OCI-LY1 (cell line): Measurements from ENCODE around the gene CHID1.

Experiments used
- H2AFZ ChIP-seq: fragments of 200-600 bp; sonication (generic), shearing (Covaris generic); 2 replicates; pipeline ENCODE4 v1.6.0; 2014; ENCODE audit warnings: antibody characterized with exemption, mild to moderate bottlenecking, low read length
- H3F3A ChIP-seq: fragments of 200-600 bp; sonication (generic), shearing (Covaris generic); 2 replicates; pipeline ENCODE4 v1.6.0; 2014; ENCODE audit warnings: mild to moderate bottlenecking, antibody characterized with exemption, low read length, moderate library complexity; ENCODE audit not compliant: insufficient read depth
- H3K27ac ChIP-seq: fragments of 200-600 bp; sonication (generic); 2 replicates; pipeline ENCODE4 v1.5.1; 2014; ENCODE audit warnings: low read length, mixed run types, mild to moderate bottlenecking, low read depth; ENCODE audit not compliant: poor library complexity, severe bottlenecking
- H3K27me3 ChIP-seq: fragments of 200-600 bp; sonication (generic); 2 replicates; pipeline ENCODE4 v1.6.0; 2014; ENCODE audit warnings: antibody characterized with exemption, mild to moderate bottlenecking, low read length, moderate library complexity; ENCODE audit not compliant: insufficient read depth
- H3K36me3 ChIP-seq: fragments of 200-600 bp; sonication (generic); 2 replicates; pipeline ENCODE4 v1.6.1; 2014; ENCODE audit warnings: mild to moderate bottlenecking, antibody characterized with exemption, low read length, moderate library complexity, mixed read lengths; ENCODE audit not compliant: insufficient read depth
- H3K4me1 ChIP-seq: fragments of 200-600 bp; sonication (generic); 2 replicates; pipeline ENCODE4 v1.5.1; 2014; ENCODE audit warnings: mild to moderate bottlenecking, low read length, moderate library complexity; ENCODE audit not compliant: insufficient read depth, severe bottlenecking
- H3K4me2 ChIP-seq: fragments of 200-600 bp; sonication (generic), shearing (Covaris generic); 2 replicates; pipeline ENCODE4 v1.6.1; 2014; ENCODE audit warnings: low read length
- H3K4me3 ChIP-seq: fragments of 200-600 bp; sonication (generic); 2 replicates; pipeline ENCODE4 v1.5.1; 2014; ENCODE audit warnings: low read length, low read depth, mild to moderate bottlenecking, mixed read lengths; ENCODE audit not compliant: poor library complexity, severe bottlenecking
- H3K79me2 ChIP-seq: fragments of 200-600 bp; shearing (Covaris generic); 2 replicates; pipeline ENCODE4 v1.6.1; 2016; ENCODE audit warnings: mixed run types, low read length, mixed read lengths; ENCODE audit not compliant: insufficient read depth
- H3K9ac ChIP-seq: fragments of 200-600 bp; sonication (generic), shearing (Covaris generic); 2 replicates; pipeline ENCODE4 v1.6.1; 2014; ENCODE audit warnings: mild to moderate bottlenecking, low read length, mixed read lengths
- H3K9me2 ChIP-seq: fragments of 200-600 bp; sonication (generic), shearing (Covaris generic); 2 replicates; pipeline ENCODE4 v1.6.1; 2014; ENCODE audit warnings: low read depth, mild to moderate bottlenecking, low read length, mixed read lengths
- H3K9me3 ChIP-seq: fragments of 200-600 bp; shearing (Covaris generic); 2 replicates; pipeline ENCODE4 v1.6.1; 2014; ENCODE audit warnings: low read length, mixed read lengths
- H4K20me1 ChIP-seq: fragments of 200-600 bp; sonication (generic), shearing (Covaris generic); 2 replicates; pipeline ENCODE4 v1.6.0; 2016; ENCODE audit warnings: mild to moderate bottlenecking, low read length; ENCODE audit not compliant: insufficient read depth
- CTCF ChIP-seq: fragments of 200-600 bp; sonication (generic), shearing (Covaris generic); IDR thresholded peaks from 2 replicates; pipeline ENCODE4 v1.5.1; 2017; ENCODE audit warnings: mild to moderate bottlenecking, antibody characterized with exemption, low read length, moderate library complexity, mixed read lengths
- EZH2 ChIP-seq: fragments of 200-600 bp; sonication (generic), shearing (Covaris generic); IDR thresholded peaks from 2 replicates; pipeline ENCODE4 v1.8.0; 2017; ENCODE audit warnings: borderline replicate concordance, mixed run types, mild to moderate bottlenecking, antibody characterized with exemption, low read length, moderate library complexity, mixed read lengths

Gene CHID1

GRCh38 chr11:914204-914603 lies 3.6 kb upstream of the CHID1 start:
- TF ChIP-seq EZH2 (no peak), CTCF (no peak)
- Histone ChIP-seq H2AFZ (no peak overlapping the region), H3K27me3 (no peaks in the 10 kb centered on the region; the same call in 1 of the 2 replicates), H3K4me3 (no peak overlapping the region), H3K9ac (no peak overlapping the region), H3K4me1 (peaks cover 16% of the 10 kb centered on the region), H3K9me2 (no peaks in the 10 kb centered on the region), H3F3A (no peaks in the 10 kb centered on the region), H3K9me3 (no peaks in the 10 kb centered on the region), H3K79me2 (0 out of 2 replicates have a peak, but pooled peaks cover 7% of the 10 kb centered on the region), H3K36me3 (no peaks in the 10 kb centered on the region), H3K27ac (no peak overlapping the region), H3K4me2 (no peak overlapping the region), H4K20me1 (no peaks in the 10 kb centered on the region)

- H3K9me2 ChIP-seq, result no peaks in the 10 kb centered on the region
- no peaks in the 10 kb centered on the region for H3K36me3 ChIP-seq
- TF ChIP-seq EZH2 (no peak), CTCF (no peak)
- 0 out of 2 replicates have a peak, but pooled peaks cover 7% of the 10 kb centered on the region for H3K79me2 ChIP-seq
- no peaks in the 10 kb centered on the region for H4K20me1 ChIP-seq
- H3K9me3 ChIP-seq, result no peaks in the 10 kb centered on the region
- H3K27ac ChIP-seq, result no peak overlapping the region
- no peaks in the 10 kb centered on the region for H3F3A ChIP-seq
- no peak overlapping the region for H3K4me3 ChIP-seq
- H3K27me3 ChIP-seq, result no peaks in the 10 kb centered on the region; the same call in 1 of the 2 replicates
- H3K4me1 ChIP-seq, result peaks cover 22% of the 10 kb centered on the region
- H3K4me2 ChIP-seq, result no peak overlapping the region
- H3K9ac ChIP-seq, result no peak overlapping the region
- H2AFZ ChIP-seq, result no peak overlapping the region
Measured at GRCh38 chr11:913043-913442, 2.4 kb upstream of the CHID1 start.

- TF ChIP-seq EZH2, result no peak
- no peak for TF ChIP-seq CTCF
- Histone ChIP-seq H4K20me1 (no peaks in the 10 kb centered on the region), H2AFZ (no peak overlapping the region), H3K9ac (no peak overlapping the region), H3K9me2 (no peaks in the 10 kb centered on the region), H3K27me3 (no peaks in the 10 kb centered on the region; the same call in 1 of the 2 replicates), H3K4me2 (no peak overlapping the region), H3K27ac (no peak overlapping the region), H3K4me3 (no peak overlapping the region), H3K79me2 (0 out of 2 replicates have a peak, but pooled peaks cover 7% of the 10 kb centered on the region), H3K4me1 (peaks cover 22% of the 10 kb centered on the region), H3K9me3 (no peaks in the 10 kb centered on the region), H3K36me3 (no peaks in the 10 kb centered on the region), H3F3A (no peaks in the 10 kb centered on the region)
Measured at GRCh38 chr11:912266-912665, 1.7 kb upstream of the CHID1 start.
